RPMI8226 (cell line): ENCODE data around the gene DIP2B.
"Not testable (repeated sequence)": the region's sequence is repeated elsewhere in the genome, so short reads cannot be mapped to it uniquely, and the experiment has no call there.

Experiments used
- DNase-seq: peaks from one replicate; pipeline ENCODE4 v3.0.0-alpha.2; 2015

The DIP2B gene, protein sequence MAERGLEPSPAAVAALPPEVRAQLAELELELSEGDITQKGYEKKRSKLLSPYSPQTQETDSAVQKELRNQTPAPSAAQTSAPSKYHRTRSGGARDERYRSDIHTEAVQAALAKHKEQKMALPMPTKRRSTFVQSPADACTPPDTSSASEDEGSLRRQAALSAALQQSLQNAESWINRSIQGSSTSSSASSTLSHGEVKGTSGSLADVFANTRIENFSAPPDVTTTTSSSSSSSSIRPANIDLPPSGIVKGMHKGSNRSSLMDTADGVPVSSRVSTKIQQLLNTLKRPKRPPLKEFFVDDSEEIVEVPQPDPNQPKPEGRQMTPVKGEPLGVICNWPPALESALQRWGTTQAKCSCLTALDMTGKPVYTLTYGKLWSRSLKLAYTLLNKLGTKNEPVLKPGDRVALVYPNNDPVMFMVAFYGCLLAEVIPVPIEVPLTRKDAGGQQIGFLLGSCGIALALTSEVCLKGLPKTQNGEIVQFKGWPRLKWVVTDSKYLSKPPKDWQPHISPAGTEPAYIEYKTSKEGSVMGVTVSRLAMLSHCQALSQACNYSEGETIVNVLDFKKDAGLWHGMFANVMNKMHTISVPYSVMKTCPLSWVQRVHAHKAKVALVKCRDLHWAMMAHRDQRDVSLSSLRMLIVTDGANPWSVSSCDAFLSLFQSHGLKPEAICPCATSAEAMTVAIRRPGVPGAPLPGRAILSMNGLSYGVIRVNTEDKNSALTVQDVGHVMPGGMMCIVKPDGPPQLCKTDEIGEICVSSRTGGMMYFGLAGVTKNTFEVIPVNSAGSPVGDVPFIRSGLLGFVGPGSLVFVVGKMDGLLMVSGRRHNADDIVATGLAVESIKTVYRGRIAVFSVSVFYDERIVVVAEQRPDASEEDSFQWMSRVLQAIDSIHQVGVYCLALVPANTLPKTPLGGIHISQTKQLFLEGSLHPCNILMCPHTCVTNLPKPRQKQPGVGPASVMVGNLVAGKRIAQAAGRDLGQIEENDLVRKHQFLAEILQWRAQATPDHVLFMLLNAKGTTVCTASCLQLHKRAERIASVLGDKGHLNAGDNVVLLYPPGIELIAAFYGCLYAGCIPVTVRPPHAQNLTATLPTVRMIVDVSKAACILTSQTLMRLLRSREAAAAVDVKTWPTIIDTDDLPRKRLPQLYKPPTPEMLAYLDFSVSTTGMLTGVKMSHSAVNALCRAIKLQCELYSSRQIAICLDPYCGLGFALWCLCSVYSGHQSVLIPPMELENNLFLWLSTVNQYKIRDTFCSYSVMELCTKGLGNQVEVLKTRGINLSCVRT (N-terminal part only)

DNA sequence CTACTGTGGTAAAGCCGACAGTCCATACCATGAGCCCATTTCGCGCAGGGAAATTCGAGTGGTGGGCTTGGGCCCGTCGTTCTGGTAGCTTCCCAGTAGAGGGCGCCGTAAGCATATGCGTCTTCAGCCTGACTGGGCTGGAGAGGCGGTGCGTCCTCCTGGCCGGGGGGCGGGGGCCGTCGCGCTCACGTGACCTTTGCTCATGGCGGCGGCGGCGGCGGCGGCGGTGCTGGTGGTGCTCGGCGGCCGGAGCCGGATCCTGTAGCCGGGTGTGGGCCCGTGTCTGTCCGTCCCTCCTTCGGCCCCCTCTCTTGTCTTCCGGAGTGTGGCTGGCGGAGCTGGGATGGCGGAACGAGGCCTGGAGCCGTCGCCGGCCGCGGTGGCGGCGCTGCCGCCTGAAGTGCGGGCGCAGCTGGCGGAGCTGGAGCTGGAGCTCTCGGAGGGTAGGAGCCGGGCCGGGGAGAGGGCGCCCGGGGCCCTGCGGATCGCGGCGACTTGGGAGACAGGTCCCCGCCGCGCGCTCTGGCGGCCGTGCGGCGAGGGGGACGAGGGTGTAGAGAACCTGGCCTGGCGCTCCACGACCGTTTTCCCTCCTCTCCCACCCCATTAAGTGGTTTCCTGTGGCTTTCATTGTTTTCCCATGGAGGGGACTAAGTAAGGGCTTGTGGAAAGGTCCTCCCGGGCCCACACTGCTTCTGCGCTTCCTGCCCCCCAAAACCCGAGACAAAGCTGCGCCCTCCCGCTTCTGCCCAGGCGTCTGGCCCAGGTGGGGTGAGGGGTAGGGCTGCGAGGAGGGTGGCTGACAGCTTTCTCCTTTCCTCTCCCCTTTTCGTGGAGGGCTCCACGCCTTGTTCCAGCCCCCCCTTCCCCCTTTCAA lies at the start of gene DIP2B:
TSS of gene DIP2B (plus strand) at position 188 of the 877 bp plus-strand sequence. CDS start at position 344, 156 bp downstream.
- DNase-seq = peak; percentile 94

DNA sequence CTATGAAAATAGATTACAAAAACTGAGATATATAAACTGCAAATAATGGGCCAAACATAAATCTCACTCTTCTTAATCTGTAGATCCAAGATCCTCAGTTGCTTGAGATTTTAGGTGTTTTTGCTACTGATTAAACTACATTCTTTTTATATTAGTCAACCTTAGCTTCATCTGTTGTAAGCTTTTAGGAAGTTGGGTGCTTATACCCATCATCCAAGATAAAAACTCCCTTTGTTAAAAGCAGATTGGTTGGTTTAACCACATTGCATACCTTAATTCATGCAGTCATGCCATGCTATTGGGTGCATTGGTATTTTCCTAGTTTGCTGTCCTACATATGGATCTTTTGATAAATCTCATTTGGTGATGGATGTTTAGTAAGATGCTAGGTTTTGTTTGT lies 46.2 kb upstream of the DIP2B start:
- DNase-seq = no peak

DNA sequence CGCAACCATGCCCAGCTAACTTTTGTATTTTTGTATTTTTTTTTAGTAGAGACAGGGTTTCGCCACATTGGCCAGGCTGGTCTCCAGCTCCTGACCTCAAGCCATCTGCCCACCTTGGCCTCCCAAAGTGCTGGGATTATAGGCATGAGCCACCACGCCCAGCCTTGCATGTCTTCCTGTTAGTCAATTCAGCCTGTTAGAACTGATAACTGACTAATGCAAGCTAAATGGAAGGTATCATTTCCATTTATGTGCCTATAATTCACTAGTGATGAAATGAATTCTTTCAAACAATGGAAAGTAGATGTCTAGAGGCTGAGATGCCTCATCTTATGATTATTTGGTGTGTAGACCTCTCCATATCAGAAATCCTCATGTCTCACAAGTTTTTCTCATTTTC lies 37.3 kb upstream of the DIP2B start:
- no peak for DNase-seq

DNA sequence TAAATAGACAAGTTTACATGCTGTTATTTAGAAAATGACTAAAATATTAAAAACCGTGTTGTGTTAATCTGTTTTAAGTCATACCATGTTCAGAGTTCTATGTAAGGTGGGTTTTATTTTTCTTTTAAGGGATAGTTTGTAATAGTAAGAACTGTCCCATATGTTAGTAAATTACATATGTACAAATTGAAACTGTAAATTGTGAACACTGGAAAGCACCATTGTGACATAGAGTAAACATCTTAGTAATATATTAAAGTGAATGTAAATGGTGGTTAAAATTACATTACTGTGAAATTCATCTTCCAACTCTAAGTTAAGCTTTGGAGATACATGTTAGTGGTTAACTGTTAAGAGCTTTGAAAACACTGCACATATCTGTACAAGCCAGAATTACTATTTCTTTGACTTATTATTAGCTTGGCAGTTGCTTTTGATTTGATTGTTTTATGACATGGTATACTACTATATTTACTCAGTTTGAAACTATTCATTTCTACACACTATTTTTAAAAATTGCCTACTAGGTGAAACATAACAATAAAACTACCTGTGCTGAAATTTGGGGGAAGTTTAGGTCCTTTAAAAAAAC lies 27.4 kb upstream of the DIP2B start:
- no peak for DNase-seq

DNA sequence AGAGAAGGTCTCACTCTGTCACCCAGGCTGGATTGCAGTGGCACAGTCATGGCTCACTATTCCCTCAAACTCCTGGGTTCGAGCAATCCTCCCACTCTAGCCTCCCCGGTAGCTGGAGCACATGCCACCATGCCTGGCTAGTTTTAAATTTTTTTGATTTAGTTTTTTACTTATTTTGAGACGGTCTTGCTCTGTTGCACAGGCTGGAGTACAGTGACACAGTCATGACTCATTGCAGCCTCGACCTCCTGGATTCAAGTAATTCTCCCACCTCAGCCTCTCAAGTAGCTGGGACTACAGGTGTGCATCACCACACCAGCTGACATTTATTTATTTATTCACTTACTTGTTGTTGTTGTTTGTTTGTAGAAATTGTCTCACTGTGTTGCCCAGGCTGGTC lies 22.2 kb upstream of the DIP2B start:
- no peak for DNase-seq

DNA sequence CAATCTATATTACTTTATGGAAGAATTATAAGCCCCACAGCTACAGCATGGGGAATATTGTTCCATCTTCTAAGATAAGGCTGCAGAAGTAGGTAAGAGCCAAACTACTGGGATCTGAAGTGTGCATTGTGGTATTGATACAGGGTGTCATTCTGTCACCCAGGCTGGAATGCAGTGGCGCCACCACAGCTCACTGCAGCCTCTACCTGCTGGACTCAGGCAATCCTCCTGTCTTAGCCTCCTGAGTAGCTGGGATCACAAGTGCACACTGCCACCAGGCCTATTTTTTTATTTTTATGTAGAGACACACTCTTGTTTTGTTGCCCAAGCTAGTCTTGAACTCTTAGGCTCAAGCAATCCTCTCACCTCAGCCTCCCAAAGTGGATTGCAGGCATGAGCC lies 21.3 kb upstream of the DIP2B start:
- DNase-seq = no peak

DNA sequence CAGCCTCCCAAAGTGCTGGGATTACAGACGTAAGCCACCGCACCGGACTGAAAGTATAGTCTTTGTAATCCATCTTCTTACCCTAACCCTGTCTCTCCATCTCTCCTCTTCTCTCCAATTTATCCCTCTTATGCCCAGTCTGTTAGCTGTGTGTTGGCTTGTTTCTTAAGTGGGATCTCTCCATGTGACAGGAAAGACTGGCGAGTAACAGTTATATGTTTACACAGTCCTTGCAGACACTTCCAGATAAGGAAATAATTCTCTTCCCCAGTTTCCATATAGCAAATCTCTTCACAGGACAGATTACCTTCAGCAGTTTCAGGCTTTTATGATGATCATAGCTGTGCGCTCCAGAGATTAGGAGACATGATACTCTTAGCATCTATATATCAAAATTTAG lies 16.0 kb upstream of the DIP2B start:
- no peak for DNase-seq

DNA sequence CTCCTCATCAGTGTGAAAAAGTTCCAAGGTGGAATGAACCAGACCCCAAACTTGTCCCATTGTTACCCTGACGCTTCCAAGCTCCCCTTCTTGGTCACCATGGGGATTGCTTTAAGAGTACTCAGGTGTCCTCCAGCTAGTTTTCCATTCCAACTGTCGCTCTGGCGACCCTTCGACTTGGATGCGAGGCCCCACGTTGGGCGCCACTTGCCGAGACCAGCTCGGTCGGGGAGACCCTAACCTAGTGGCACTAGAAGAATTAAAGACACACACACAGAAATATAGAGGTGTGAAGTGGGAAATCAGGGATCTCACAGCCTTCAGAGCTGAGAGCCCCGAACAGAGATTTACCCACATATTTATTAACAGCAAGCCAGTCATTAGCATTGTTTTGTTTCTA lies 6.7 kb upstream of the DIP2B start:
- DNase-seq = not testable (repeated sequence)

DNA sequence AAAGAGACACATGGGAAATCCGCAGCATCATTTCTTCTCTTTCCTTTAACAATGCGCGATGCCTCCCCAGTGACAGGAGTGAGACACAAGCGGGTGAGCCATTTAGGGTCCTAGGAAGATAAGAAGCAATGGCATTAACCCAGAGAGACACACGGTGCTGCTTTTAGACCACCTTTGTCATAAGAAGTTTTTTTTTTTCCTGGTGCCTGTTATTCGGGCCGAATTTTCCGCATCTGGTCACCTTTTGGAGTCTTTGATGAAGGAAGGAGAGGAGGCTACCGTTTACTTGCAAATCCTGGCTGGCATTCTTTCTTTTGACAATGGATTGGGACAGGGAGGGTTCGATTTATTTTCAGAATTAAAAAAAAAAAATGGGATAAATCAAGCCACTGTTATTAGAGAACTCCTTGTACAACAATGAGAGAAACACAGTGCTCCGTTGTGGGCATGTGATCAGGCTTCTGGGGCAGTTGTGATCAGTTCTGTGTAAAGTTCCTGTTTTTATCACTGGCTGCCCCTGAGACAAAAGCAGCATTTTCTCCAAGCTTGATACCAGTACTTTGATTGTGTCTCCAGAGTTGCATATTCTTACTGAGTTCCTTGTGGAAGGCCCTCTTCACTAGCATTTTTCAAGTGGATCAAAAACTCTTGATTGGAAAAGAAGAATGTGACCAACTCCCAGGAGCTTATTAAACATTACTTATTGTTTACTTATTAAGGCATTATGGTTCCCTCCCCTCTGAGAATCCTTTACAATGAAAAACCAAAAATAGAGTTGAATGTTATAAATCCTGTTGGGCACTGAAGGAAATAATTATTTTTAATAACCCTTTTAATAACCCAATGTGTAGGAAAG lies 1.1 kb downstream of the DIP2B start:
- DNase-seq = peak; percentile 22

DNA sequence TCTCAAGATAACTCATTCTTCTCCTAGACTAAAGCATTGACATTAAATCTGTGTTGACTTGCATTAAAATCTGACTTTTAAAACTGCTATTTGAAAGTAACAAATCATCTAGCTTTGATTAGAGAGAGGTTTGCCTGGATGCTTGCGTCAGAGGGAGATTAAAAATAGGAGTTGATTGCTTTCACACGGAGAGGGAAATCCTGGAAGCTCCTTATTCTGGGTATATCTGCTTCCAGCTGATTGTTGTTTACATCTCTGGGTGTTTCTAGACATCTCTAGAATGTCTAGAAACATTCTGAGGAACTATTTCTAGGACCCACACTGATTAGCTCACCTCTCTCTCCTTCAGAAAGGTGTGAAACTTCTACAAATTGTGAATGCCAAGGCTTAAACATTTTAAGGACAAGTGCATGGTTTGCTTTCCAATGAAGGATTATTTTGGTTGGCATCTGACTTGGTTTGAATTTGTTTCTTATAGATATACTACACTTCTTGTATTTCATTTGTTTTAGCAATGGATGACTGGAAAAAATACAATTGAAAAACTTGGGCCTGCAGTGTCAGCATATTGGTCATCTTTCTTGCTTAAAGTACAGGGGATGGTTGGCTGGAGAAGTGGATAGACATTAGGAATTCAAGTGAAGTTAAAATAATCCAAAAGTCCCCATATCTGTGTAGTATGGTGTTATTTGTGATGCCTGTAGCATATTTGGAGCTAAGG lies 2.1 kb downstream of the DIP2B start:
- DNase-seq = no peak

DNA sequence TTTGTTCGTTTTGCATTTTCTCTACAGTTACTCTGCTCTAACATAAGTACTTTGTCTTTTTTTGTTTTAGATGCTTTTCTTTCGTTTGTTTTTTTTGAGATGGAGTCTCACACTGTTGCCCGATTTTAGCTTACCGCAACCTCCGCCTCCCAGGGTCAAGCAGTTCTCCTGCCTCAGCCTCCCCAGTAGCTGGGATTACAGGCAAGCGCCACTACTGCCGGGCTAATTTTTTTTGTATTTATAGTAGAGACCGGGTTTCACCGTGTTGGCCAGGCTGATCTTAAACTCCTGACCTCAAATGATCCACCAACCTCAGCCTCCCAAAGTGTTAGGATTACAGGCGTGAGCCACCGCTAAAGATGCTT lies 2.7 kb downstream of the DIP2B start:
- no peak for DNase-seq

DNA sequence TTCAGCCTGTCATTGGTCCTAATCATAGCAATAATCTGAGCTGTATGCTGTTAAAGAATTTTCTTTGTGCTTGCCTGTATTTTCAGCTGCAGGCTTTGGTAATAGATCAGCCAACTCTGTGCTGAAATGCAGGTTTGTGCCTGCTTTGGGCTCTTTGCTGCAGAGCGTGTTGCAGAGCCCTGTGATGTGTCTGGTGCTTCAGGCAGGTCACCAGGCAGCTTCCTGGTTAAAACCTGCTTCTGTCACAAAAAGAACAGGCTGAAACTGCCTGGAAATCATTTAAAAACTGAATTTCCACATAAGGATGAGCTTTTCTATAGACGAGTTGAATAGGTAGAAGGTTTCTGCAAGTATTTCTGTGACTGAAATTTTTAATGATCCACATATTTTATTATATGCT lies 3.1 kb downstream of the DIP2B start:
- no peak for DNase-seq

DNA sequence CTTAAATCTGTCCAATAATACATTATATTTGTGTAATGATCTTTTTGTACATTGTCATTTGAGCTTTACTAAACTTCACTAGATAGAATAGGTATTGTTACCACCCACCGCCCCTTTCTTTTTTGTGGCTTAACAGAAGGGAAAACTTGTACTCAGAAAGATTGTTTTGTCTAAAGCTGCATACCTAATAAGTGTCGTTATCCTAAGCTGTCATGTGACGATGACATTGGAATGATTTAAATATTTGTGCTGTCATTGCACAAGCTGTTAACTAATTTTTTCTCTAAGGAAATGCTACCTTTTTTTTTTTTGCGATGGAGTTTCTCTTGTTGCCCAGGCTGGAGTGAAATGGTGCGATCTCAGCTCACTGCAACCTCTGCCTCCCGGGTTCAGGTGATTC lies 3.6 kb downstream of the DIP2B start:
- no peak for DNase-seq

DNA sequence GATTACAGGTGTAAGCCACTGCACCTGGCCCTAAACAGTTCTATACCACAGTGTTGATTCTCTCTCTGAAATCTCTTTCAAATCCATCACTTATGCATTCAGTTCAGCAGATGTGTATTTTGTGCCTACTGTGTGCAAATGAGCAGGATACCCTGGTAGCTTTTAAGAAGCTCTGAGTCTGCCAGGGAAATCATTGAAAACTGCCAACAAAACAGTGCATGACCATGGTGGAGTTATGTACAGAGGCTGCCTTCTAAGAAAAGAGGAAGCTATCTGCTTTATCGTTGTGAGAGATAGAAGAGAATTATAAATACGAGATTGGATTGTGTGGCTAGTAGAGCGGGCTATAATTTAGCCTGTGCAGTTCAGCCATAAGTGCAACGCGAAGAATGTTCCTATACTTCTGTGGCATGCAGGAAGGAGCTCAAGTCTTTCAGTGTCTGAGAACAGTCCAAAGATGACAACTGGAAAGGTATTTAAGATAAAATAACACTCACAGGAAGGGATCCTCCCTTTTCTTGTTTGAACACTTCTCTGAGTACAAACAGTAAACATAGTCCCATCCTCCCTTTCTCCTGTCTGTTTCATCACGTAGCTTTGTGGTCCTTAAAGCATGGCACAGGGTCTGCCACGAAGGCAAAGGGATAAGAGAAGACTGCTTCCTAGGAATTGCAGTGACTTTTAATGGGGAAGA lies 4.3 kb downstream of the DIP2B start:
- no peak for DNase-seq

DNA sequence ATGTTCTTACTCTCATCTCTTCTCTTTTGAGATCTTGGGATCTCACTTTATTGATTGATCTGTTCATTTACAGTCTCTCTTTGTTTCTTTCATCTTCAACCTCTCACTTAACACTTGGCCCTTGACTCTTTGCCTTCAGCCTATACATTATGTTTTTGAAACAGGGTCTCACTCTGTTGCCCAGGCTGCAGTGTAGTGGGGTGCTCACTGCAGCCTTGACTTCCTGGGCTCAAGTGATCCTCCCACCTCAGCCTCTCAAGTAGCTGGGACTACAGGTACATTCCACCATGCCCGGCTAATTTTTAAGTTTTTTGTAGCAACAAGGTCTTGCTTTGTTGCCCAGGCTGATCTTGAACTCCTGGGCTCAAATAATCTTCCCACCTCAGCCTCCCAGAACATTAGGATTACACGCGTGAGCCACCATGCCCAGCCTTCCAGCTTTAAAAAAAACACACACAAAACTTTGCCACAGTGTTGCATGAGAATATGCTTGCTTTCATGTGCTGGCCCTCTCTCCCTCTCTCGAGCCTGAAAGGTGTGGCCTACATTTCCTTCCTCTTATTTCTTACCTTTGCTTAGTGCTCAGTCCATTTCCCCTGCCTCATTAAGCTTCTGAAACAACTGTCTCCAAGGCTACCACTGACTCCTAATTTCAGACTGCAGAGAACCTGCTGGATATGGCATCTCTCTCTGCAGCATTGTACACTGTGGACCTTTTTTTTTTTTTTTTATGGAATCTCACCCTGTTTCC lies 9.9 kb downstream of the DIP2B start:
- peak; percentile 25 for DNase-seq

DNA sequence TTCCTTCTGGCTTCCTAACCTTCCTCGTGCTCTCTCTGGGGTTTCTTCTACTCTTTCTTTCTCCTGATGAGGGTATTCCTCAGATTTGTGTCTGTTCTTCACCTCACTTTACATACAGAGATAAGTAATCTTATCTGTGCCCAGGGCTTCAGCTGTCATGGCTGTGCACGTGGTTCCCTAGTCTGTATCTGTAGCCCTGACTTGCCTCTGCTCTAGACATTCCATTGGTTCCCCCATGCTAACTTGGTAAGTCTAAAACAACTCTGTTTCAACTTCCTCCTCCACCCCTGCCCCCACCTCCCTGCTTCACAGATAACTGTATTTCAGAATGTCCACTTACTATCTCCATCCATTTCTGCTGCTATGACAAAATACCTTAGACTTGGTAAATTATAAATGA lies 10.8 kb downstream of the DIP2B start:
- no peak for DNase-seq

DNA sequence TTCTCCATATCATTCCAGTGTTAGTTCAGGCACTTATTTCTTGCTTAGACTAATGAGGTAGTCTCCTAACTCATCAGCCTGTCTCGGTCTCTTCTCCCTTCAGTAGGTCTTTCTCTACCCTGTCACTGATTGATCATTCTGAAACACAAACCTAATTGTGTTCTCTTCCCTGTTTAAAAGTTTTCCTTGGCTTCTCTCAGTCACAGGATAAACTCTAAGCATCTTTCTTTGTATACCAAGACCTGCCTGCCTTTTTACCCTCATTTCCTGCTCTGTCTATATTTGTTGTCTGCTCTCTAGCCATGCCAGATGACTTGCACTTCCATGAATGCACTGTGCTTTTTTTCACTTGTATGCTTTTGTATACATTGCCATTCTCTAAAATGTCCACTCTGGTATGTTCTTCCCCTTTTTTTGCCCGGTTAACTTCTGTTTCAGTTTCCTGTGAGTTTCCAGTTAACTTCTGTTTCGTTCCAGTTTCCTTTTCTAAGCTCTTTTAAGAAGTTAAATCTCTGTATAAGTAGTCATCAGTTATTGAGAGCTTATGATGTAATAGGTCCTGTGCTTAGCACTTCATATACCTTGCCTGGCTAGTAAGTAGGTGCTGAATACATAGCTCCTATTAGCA lies 12.8 kb downstream of the DIP2B start:
- peak; percentile 62 for DNase-seq

DNA sequence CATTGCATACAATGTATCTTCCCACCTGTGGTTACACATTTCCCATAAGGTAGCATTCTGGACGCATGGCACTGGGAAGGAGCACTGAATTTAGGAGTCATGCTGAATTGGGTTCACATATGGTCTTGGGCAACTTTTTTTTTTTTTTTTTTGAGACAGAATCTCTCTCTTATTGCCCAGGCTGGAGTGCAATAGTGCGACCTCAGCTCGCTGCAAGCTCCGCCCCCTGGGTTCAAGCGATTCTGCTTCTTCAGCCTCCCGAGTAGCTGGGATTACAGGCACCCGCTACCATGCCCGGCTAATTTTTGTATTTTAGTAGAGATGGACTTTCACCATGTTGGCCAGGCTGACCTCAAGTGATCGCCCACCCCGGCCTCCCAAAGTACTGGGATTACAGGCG lies 13.3 kb downstream of the DIP2B start:
- DNase-seq = no peak
